HG03064 (cell line): ENCODE measurements around the gene CEP135.
"Not testable (repeated sequence)": the region's sequence is repeated elsewhere in the genome, so short reads cannot be mapped to it uniquely, and the experiment has no call there.

ENCODE experiments used
- ATAC-seq: cut with Tn5 transposase; IDR thresholded peaks from one replicate; pipeline ENCODE4 v1.9.1; 2021; ENCODE audit warnings: low read depth; ENCODE audit not compliant: unreplicated experiment

Gene CEP135

GRCh38 chr4:55948726-55949481 is at the start of gene CEP135:
Gene CEP135 (plus strand): TSS chr4:55948945. CDS start chr4:55952131, 3,186 bp downstream.
- peak; percentile 76 for ATAC-seq

- ATAC-seq, result no peak
Observed at GRCh38 chr4:55902677-55903076, 46.1 kb upstream of the CEP135 start.

GRCh38 chr4:55903577-55903976 is 45.2 kb upstream of the CEP135 start:
- ATAC-seq, result no peak

- ATAC-seq, result no peak
Observed at GRCh38 chr4:55904576-55904975, 44.2 kb upstream of the CEP135 start.

- ATAC-seq, result no peak
Observed at GRCh38 chr4:55906323-55906722, 42.4 kb upstream of the CEP135 start.

GRCh38 chr4:55906989-55907388 is 41.8 kb upstream of the CEP135 start:
- no peak for ATAC-seq

GRCh38 chr4:55907469-55907868 is 41.3 kb upstream of the CEP135 start:
- no peak for ATAC-seq

- no peak for ATAC-seq
Observed at GRCh38 chr4:55910140-55910539, 38.6 kb upstream of the CEP135 start.

- no peak for ATAC-seq
Observed at GRCh38 chr4:55912249-55912648, 36.5 kb upstream of the CEP135 start.

GRCh38 chr4:55920571-55920970 is 28.2 kb upstream of the CEP135 start:
- ATAC-seq, result no peak

GRCh38 chr4:55921093-55921492 is 27.7 kb upstream of the CEP135 start:
- no peak for ATAC-seq

GRCh38 chr4:55925241-55925640 is 23.5 kb upstream of the CEP135 start:
- ATAC-seq, result no peak

GRCh38 chr4:55926610-55927009 is 22.1 kb upstream of the CEP135 start:
- no peak for ATAC-seq

GRCh38 chr4:55927803-55928437 is 20.8 kb upstream of the CEP135 start:
- no peak for ATAC-seq

GRCh38 chr4:55928846-55929245 is 19.9 kb upstream of the CEP135 start:
- ATAC-seq, result no peak

- no peak for ATAC-seq
Observed at GRCh38 chr4:55931043-55931442, 17.7 kb upstream of the CEP135 start.

GRCh38 chr4:55931833-55932232 is 16.9 kb upstream of the CEP135 start:
- ATAC-seq, result no peak

GRCh38 chr4:55932511-55932910 is 16.2 kb upstream of the CEP135 start:
- no peak for ATAC-seq

- ATAC-seq, result no peak
Observed at GRCh38 chr4:55933611-55934010, 15.1 kb upstream of the CEP135 start.

- not testable (repeated sequence) for ATAC-seq
Observed at GRCh38 chr4:55935907-55936306, 12.8 kb upstream of the CEP135 start.

- ATAC-seq, result no peak
Observed at GRCh38 chr4:55938481-55938880, 10.3 kb upstream of the CEP135 start.

- ATAC-seq, result no peak
Observed at GRCh38 chr4:55939421-55939820, 9.3 kb upstream of the CEP135 start.
